Stimulated activated naive CD4-positive, alpha-beta T cell (primary cell): ENCODE measurements around the gene MBOAT2.

ENCODE experiments used
- DNase-seq, 6 experiments: peaks; one replicate each; lab custom pipeline; 2025; lab: John Stamatoyannopoulos, UW

The MBOAT2 gene

GRCh38 chr2:8821276-8822217, 181.9 kb downstream of the MBOAT2 start:
- no peak for DNase-seq

GRCh38 chr2:8819948-8820347, 183.5 kb downstream of the MBOAT2 start:
- no peak for DNase-seq

GRCh38 chr2:8819194-8819593, 184.3 kb downstream of the MBOAT2 start:
- no peak for DNase-seq

GRCh38 chr2:8817221-8817620, 186.3 kb downstream of the MBOAT2 start:
- no peak for DNase-seq

- no peak for DNase-seq
Observed at GRCh38 chr2:8806885-8807704, 196.4 kb downstream of the MBOAT2 start.

- no peak for DNase-seq
Observed at GRCh38 chr2:8805278-8806210, 197.9 kb downstream of the MBOAT2 start.

GRCh38 chr2:8803658-8804379, 199.7 kb downstream of the MBOAT2 start:
- DNase-seq, result no peak

- no peak for DNase-seq
Observed at GRCh38 chr2:8802741-8803140, 200.7 kb downstream of the MBOAT2 start.
